HG03565 (cell line): ENCODE measurements around the gene PIWIL4.

ENCODE experiments used
- ATAC-seq: cut with Tn5 transposase; IDR thresholded peaks from one replicate; pipeline ENCODE4 v1.9.1; 2021; ENCODE audit warnings: mild to moderate bottlenecking, moderate library complexity; ENCODE audit not compliant: unreplicated experiment

The PIWIL4 gene

GRCh38 chr11:94658888-94659287 lies 91.7 kb downstream of the PIWIL4 start:
- no peak for ATAC-seq

- no peak for ATAC-seq
These were observed 94.3 kb downstream of the PIWIL4 start for GRCh38 chr11:94661444-94661843.

GRCh38 chr11:94662065-94662779 lies 95.1 kb downstream of the PIWIL4 start:
- no peak for ATAC-seq

- ATAC-seq: no peak
These were observed 95.8 kb downstream of the PIWIL4 start for GRCh38 chr11:94662846-94663390.

GRCh38 chr11:94664346-94664745 lies 97.2 kb downstream of the PIWIL4 start:
- ATAC-seq: no peak

GRCh38 chr11:94665116-94665659 lies 98.0 kb downstream of the PIWIL4 start:
- no peak for ATAC-seq

GRCh38 chr11:94666792-94667721 lies 99.9 kb downstream of the PIWIL4 start:
- no peak for ATAC-seq

- no peak for ATAC-seq
These were observed 101.1 kb downstream of the PIWIL4 start for GRCh38 chr11:94668212-94668793.

GRCh38 chr11:94669023-94669422 lies 101.9 kb downstream of the PIWIL4 start:
- no peak for ATAC-seq
